Immature natural killer cell (primary cell): ENCODE data around the gene RPS4Y1. TPM values are rescaled to one million over a fixed set of nuclear protein-coding genes. Genes with fewer than 3 reads are reported as not detected.
"Not testable (repeated sequence)": the region's sequence is repeated elsewhere in the genome, so short reads cannot be mapped to it uniquely, and the experiment has no call there.

ENCODE experiments used
- DNase-seq, 3 donors: peaks; one replicate each; pipeline ENCODE4 v3.0.0; 2022; ENCODE audit warnings: mixed read lengths in 1 of 3
- H3K27ac Mint-ChIP-seq, 6 donors: one replicate each; pipeline ENCODE4 v1.8.0; 2020; ENCODE audit warnings: mixed read lengths in 6 of 6, mild to moderate bottlenecking in 5 of 6, inconsistent platforms in 4 of 6, moderate library complexity in 3 of 6
- H3K27me3 Mint-ChIP-seq, 3 donors: one replicate each; pipeline ENCODE4 v1.8.0; 2020 to 2021; ENCODE audit warnings: low read depth in 3 of 3, mild to moderate bottlenecking in 3 of 3, mixed read lengths in 3 of 3, moderate library complexity in 3 of 3, inconsistent platforms in 1 of 3
- H3K36me3 Mint-ChIP-seq, 3 donors: one replicate each; pipeline ENCODE4 v1.8.0; 2020; ENCODE audit warnings: mixed read lengths in 3 of 3, inconsistent platforms in 2 of 3, mild to moderate bottlenecking in 2 of 3
- H3K4me1 Mint-ChIP-seq, 2 donors: one replicate each; pipeline ENCODE4 v1.8.0; 2020; ENCODE audit warnings: inconsistent platforms in 2 of 2, mild to moderate bottlenecking in 2 of 2, mixed read lengths in 2 of 2, moderate library complexity in 1 of 2
- H3K4me3 Mint-ChIP-seq, 5 donors: one replicate each; pipeline ENCODE4 v1.8.0; 2020; ENCODE audit warnings: mild to moderate bottlenecking in 5 of 5, mixed read lengths in 5 of 5, inconsistent platforms in 3 of 5, moderate library complexity in 3 of 5
- H3K9me3 Mint-ChIP-seq, 6 donors: one replicate each; pipeline ENCODE4 v1.8.0; 2020; ENCODE audit warnings: mild to moderate bottlenecking in 6 of 6, mixed read lengths in 6 of 6, inconsistent platforms in 4 of 6, moderate library complexity in 3 of 6
- polyA plus RNA-seq, 3 donors: library from polyadenylated mRNA; unstranded; fragments of 300-500 nt; fragmentation: Illumina TruSeq; gene quantifications; one replicate each; pipeline ENCODE4 v1.2.3, GENCODE V29; 2021

RPS4Y1 gene
- polyA plus RNA-seq, 3 donors from 2014 or later: not detected

DNA sequence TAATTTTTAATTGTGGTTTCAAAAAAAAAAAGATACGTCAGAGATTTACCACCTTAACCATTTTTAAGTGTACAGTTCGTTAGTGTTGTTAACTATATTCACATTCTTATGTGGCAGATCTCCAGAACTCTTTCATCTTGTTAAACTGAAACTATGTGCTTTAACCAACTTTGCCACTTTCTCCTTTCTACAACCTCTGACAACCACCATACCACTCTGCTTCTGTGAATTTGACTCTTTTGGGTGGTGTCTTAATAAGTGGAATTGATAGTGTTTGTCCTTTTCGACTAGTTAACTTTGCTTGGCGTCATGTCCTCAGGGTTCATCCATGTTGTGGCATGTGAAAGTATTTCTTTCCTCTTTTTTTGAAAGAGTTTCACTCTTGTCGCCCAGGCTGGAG lies 15.7 kb downstream of the RPS4Y1 start:
- H3K4me3 Mint-ChIP-seq: no peak overlapping the region
- H3K27ac Mint-ChIP-seq: peak overlapping the region in 1 of 6 donors; percentile 70
- H3K27me3 Mint-ChIP-seq: peaks cover 0 to 4% (median 0%) of the 10 kb centered on the region in 3 donors
- H3K36me3 Mint-ChIP-seq: peaks cover 0 to 12% (median 0%) of the 10 kb centered on the region in 3 donors
- no peaks in the 10 kb centered on the region for H3K9me3 Mint-ChIP-seq
- H3K4me1 Mint-ChIP-seq: no peaks in the 10 kb centered on the region
- no peak for DNase-seq

DNA sequence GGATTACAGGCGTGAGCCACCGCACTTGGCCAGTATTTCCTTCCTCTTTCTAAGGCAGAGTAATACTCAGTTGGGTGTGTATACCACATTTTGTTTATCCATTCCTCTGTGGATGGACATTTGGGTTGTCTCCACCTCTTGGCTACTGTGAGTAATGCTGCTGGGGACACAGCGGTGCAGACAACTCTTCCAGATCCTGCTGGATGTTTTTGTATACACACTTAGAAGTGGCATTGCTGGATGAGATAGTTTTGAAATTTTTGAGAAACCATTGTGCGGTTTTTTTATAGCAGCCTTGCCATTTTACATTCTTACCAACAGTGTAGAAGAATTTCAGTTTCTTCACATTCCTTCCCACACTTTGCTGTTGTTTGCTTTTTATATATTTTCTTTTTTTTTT lies 16.3 kb downstream of the RPS4Y1 start:
- Mint-ChIP-seq H3K4me1 (no peaks in the 10 kb centered on the region), H3K27me3 (peaks cover 0 to 4% (median 0%) of the 10 kb centered on the region in 3 donors), H3K27ac (peak overlapping the region in 1 of 6 donors; percentile 67), H3K9me3 (no peaks in the 10 kb centered on the region), H3K4me3 (no peak overlapping the region), H3K36me3 (peaks cover 0 to 12% (median 0%) of the 10 kb centered on the region in 3 donors)
- DNase-seq: no peak

DNA sequence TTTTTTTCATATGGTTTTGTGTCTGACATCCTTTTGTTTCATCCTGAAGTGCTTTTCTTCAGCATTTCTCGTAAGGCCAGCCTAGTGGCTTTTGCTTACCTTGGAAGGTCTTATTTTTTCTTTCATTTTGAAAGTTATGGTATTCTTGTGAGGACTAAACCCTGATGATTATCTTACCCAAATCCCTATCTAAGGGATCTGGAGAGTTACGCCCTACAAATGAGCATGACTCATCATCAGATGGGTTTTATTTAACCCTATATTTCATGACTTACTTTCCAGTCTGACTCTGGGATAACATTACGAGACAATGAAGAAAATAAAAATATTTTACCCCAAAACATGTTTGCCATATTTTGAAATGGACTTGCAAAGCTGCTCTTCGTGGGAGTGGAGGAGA lies 18.4 kb downstream of the RPS4Y1 start:
- Mint-ChIP-seq H3K4me1 (no peaks in the 10 kb centered on the region), H3K27me3 (peaks cover 0 to 4% (median 0%) of the 10 kb centered on the region in 3 donors), H3K27ac (no peak overlapping the region), H3K4me3 (no peak overlapping the region), H3K36me3 (peaks cover 0 to 12% (median 0%) of the 10 kb centered on the region in 3 donors), H3K9me3 (no peaks in the 10 kb centered on the region)
- DNase-seq: no peak

DNA sequence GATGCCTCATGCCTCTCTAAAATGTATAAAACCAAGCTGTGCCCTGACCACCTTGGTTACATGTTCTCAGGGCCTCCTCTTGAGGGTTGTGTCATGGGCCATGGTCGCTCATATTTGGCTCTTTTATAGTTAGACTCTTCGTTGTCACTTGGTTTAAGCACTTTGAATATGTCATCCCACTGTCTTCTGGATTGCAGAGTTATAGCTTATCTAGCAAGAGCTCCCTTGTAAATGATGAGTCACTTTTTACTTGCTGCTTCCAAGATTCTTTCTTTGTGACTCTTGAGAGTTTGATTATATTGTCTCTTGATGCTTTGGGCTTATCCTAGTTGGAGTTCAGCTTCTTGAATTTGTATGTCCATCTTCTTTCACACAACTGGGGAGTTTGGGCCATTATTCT lies 19.1 kb downstream of the RPS4Y1 start:
- H3K9me3 Mint-ChIP-seq: no peaks in the 10 kb centered on the region
- H3K27me3 Mint-ChIP-seq: peaks cover 0 to 4% (median 0%) of the 10 kb centered on the region in 3 donors
- H3K27ac Mint-ChIP-seq: no peak overlapping the region
- DNase-seq: no peak
- H3K36me3 Mint-ChIP-seq: peaks cover 0 to 12% (median 0%) of the 10 kb centered on the region in 3 donors
- no peak overlapping the region for H3K4me3 Mint-ChIP-seq
- no peaks in the 10 kb centered on the region for H3K4me1 Mint-ChIP-seq

DNA sequence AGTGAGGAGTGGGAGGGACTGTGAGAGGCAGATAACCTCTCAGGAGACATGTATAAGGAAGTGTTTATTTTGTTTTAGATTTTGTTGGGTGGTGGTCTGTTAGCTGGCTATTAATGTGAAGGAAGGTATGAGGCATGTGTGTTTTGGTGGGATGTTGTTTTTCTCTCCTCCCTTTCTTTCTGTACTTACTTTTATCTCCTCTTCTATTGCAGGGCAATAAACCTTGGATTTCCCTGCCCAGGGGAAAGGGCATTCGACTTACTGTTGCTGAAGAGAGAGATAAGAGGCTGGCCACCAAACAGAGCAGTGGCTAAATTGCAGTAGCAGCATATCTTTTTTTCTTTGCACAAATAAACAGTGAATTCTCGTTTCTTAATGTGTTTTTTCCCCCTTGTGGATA lies 25.2 kb downstream of the RPS4Y1 start:
- DNase-seq: no peak
- Mint-ChIP-seq H3K4me1 (no peaks in the 10 kb centered on the region), H3K27ac (no peak overlapping the region), H3K27me3 (no peaks in the 10 kb centered on the region), H3K4me3 (no peak overlapping the region), H3K9me3 (peaks cover 0 to 2% (median 0%) of the 10 kb centered on the region in 6 donors), H3K36me3 (no peaks in the 10 kb centered on the region)

DNA sequence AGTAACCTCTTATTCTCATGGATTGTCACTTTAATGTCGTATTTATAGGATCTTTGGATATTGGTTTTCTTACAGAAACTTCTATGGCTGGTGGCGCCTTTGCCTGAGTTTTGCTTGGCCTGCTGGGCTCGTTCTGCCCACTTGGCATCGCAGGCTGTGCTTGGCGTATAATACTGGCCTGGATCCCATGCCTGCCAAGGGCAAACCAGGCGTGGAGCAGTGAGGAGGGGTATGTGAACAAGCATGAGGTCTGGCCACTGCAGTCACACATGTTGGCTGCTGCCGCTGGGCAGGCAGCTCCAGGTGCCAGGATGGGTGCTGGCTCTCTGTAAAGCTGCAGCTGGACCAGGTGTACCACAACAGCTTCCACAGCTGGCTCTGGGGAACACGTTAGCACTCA lies 26.1 kb downstream of the RPS4Y1 start:
- no peaks in the 10 kb centered on the region for H3K27me3 Mint-ChIP-seq
- DNase-seq: no peak
- no peaks in the 10 kb centered on the region for H3K4me1 Mint-ChIP-seq
- no peak overlapping the region for H3K4me3 Mint-ChIP-seq
- H3K27ac Mint-ChIP-seq: no peak overlapping the region
- H3K9me3 Mint-ChIP-seq: peaks cover 0 to 2% (median 0%) of the 10 kb centered on the region in 6 donors
- no peaks in the 10 kb centered on the region for H3K36me3 Mint-ChIP-seq

DNA sequence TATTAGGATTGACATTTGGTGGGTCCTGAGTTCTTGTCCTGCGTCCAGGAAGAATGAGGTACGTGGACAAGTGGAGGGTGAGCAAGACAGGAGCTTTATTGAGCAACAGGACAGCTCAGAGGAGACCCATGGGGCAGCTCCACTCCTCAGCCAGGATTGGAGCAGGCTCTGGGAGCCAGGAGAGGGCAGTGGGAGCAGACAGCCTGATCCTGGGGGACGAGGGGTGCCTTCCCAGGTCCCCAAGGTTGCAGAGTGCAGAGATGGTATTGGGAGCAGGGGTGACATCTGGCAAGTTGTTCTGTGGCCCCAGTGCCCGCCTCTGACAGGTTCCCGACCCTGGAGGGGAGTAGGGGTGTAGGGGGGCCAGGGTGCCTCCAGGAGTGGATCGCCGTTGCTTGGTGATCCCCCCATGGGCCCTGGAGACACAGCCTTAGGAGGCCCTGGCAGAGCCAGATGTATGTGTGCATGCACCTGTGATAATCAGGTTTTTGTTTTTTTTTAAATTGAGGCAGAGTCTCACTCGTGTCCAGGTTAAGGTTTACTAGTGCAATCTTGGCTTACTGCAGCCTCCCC lies 26.7 kb downstream of the RPS4Y1 start:
- Mint-ChIP-seq H3K9me3 (peaks cover 0 to 2% (median 0%) of the 10 kb centered on the region in 6 donors), H3K27me3 (no peaks in the 10 kb centered on the region), H3K27ac (no peak overlapping the region), H3K36me3 (no peaks in the 10 kb centered on the region), H3K4me1 (no peaks in the 10 kb centered on the region), H3K4me3 (no peak overlapping the region)
- DNase-seq: no peak

DNA sequence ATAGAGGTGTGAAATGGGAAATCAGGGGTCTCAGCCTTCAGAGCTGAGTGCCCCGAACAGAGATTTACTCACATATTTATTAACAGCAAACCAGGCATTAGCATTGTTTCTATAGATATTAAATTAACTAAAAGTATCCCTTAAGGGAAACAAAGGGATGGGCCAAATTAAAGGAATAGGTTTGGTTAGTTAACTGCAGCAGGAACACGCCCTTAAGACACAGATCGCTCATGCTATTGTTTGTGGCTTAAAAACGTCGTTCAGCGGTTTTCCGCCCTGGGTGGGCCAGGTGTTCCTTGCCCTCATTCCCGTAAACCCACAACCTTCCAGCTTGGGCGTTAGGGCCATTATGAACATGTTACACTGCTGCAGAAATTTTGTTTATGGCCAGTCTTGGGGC lies 30.8 kb downstream of the RPS4Y1 start:
- not testable (repeated sequence) for H3K27ac Mint-ChIP-seq, H3K27me3 Mint-ChIP-seq, H3K36me3 Mint-ChIP-seq, DNase-seq, H3K4me3 Mint-ChIP-seq, H3K9me3 Mint-ChIP-seq, H3K4me1 Mint-ChIP-seq

DNA sequence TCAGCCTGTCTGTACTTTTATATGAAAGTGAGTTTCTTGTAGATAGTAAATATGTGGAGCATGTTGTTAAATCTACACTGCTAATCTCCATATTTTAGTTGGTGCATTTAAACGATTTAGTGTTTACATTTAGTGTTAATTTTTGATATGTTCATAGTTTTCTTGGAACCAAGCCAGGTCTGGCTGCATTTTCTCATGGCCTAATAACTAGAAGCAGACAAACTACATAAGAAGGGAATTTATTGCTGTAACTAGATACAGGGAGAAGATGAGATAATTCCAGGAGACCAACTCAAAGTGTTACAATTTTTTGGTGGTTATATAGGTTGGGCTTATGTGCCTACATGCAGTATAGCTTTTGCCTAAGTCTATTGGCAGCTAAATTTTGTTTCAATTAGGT lies 32.8 kb downstream of the RPS4Y1 start:
- no peak overlapping the region for H3K4me3 Mint-ChIP-seq
- no peaks in the 10 kb centered on the region for H3K4me1 Mint-ChIP-seq
- DNase-seq: no peak
- H3K27ac Mint-ChIP-seq: no peak overlapping the region
- H3K9me3 Mint-ChIP-seq: peaks cover 0 to 2% (median 0%) of the 10 kb centered on the region in 6 donors
- peaks cover 0 to 1% (median 0%) of the 10 kb centered on the region in 3 donors for H3K27me3 Mint-ChIP-seq
- H3K36me3 Mint-ChIP-seq: peaks cover 0 to 7% (median 0%) of the 10 kb centered on the region in 3 donors

DNA sequence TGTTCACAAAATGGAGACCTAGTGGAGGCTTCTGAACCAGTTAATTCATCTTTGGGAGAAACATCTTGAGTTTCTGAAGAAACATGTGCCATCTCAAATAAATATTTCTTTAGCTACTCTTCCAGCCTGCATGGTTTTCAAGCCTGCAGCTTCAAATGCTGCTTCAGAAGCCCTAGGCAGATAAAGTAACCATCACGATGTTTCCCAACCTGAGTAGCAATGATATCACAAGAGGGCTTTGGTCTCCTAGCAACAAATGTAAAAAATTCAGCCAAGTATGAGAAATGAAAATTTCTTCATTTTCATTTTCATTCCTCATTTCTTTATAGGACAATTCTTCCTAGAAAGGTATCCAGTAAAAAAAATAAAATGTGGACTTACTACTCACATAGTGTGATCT lies 42.2 kb downstream of the RPS4Y1 start:
- DNase-seq: no peak
- Mint-ChIP-seq H3K4me1 (no peaks in the 10 kb centered on the region), H3K36me3 (no peaks in the 10 kb centered on the region), H3K4me3 (no peak overlapping the region), H3K27ac (no peak overlapping the region), H3K9me3 (no peaks in the 10 kb centered on the region), H3K27me3 (peaks cover 0 to 2% (median 0%) of the 10 kb centered on the region in 3 donors)

DNA sequence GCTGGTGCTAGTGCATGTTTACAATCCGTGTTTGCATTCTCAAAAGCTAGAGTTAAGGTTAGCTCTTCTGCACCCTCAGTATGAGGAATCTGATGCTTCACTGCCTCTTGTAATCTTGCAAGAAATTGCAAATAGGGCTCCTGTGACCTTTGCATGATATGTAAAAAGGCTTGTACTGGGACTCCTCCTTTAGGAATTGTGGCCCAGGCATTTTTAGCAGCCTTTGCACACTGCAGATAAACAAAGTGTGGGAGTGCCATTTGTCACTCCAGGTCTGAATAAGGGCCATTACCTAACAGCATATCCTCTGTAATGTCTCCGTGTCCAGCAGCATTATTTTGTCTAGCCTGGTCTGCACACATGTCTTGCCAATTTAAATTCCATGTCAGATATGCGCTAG lies 44.5 kb downstream of the RPS4Y1 start:
- H3K36me3 Mint-ChIP-seq: no peaks in the 10 kb centered on the region
- DNase-seq: no peak
- H3K27ac Mint-ChIP-seq: no peak overlapping the region

DNA sequence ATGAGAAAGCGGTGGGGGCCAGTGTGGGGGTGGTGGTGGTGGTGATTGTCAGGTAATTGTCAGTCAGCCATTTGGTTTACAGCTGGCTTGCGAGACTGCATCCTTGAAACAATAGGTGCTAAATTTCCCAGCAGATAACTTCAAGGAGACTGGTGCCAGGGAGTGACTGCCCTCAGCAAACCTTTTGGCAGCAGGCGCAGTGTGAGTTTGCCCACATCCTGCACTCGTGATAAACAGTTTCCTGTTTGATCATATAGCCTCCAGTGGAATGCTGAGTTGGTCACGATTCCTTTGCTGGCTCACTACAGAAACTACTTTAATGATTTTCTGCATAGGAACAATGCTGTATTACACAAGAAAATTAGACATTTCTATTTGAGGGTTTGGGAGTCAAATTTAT lies 46.0 kb downstream of the RPS4Y1 start:
- H3K27ac Mint-ChIP-seq: no peak overlapping the region

More for the DNA sequence above, 44.5 kb downstream of the RPS4Y1 start:
- Mint-ChIP-seq H3K4me3 (no peak overlapping the region), H3K9me3 (no peaks in the 10 kb centered on the region), H3K4me1 (no peaks in the 10 kb centered on the region), H3K27me3 (peaks cover 0 to 1% (median 0%) of the 10 kb centered on the region in 3 donors)

DNA sequence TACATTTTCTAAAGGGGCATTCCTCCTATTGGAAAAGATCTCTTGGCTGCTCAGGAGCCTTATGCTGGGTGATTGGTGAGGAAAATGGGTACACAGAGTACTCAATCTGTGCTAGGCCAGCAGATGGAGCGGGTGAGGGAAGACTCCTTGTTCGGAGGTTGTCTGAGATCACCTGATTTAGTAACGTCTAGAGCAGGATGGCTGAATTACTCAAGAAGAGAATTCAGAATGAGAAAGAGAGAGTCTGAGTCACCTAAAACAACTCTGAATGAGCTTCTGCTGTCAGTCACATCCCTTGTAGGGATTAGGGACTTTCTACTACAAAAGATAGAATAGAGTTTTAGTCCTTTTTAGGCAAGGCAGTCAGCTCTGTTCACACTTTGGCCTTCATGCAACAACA lies 46.6 kb downstream of the RPS4Y1 start:
- Mint-ChIP-seq H3K27me3 (peaks cover 0 to 1% (median 0%) of the 10 kb centered on the region in 3 donors), H3K27ac (no peak overlapping the region), H3K4me3 (peak overlapping the region in 1 of 5 donors; percentile 23), H3K4me1 (no peaks in the 10 kb centered on the region), H3K36me3 (no peaks in the 10 kb centered on the region), H3K9me3 (no peaks in the 10 kb centered on the region)
- no peak for DNase-seq

More for the DNA sequence above, 46.0 kb downstream of the RPS4Y1 start:
- H3K27me3 Mint-ChIP-seq: peaks cover 0 to 1% (median 0%) of the 10 kb centered on the region in 3 donors
- no peaks in the 10 kb centered on the region for H3K9me3 Mint-ChIP-seq
- no peak overlapping the region for H3K4me3 Mint-ChIP-seq
- no peaks in the 10 kb centered on the region for H3K36me3 Mint-ChIP-seq
- no peak for DNase-seq
- no peaks in the 10 kb centered on the region for H3K4me1 Mint-ChIP-seq

DNA sequence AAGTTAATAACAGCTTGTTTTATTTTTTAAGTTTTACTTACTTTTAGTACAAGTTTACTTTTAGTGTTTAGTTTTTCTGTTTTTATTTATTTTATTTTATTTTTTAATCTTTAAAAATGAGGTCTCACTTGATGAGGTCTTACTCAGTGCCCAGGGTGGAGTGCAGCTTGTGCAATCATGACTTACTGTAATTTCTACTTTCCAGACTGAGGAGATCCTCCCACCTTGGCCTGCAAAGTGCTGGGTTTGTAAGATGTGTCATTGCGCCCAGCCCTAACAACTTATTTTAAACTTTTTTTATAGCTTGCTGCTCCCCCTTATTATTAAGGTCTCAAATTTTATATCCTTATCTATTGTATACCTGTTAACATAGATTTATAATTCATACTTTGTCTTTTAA lies 52.1 kb downstream of the RPS4Y1 start:
- no peak overlapping the region for H3K4me3 Mint-ChIP-seq
- DNase-seq: no peak
- H3K4me1 Mint-ChIP-seq: no peaks in the 10 kb centered on the region
- H3K27ac Mint-ChIP-seq: no peak overlapping the region
- H3K9me3 Mint-ChIP-seq: no peaks in the 10 kb centered on the region
- peaks cover 0 to 1% (median 0%) of the 10 kb centered on the region in 3 donors for H3K27me3 Mint-ChIP-seq
- no peaks in the 10 kb centered on the region for H3K36me3 Mint-ChIP-seq

DNA sequence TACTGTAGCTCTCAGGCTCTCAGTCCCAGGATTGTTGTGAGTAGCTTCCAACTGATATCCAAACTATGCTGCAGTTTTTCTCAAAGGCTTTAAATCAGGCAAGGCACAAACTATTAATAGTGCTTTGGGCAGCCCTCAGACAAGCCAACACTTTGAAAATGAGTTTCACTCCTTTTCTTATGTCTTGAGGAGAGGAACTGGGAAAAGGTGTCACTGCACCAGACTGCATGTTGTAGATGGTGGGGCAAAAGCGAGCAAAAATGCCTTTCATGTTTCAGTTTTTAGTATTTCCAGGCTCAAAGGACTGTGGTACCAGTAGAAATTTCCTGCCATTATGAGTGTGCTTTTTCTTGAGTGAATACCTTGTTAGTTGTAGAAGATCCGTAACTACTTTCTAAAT lies 54.6 kb downstream of the RPS4Y1 start:
- Mint-ChIP-seq H3K9me3 (no peaks in the 10 kb centered on the region), H3K27me3 (no peaks in the 10 kb centered on the region), H3K4me1 (no peaks in the 10 kb centered on the region), H3K27ac (no peak overlapping the region), H3K4me3 (no peak overlapping the region), H3K36me3 (peaks cover 0 to 2% (median 0%) of the 10 kb centered on the region in 3 donors)
- no peak for DNase-seq
